Mesenchymal stem cell (in vitro differentiated cells and primary cell): ENCODE measurements around the gene LCE2C.
"Not testable (repeated sequence)": the region's sequence is repeated elsewhere in the genome, so short reads cannot be mapped to it uniquely, and the experiment has no call there.

Experiments used
- DNase-seq: peaks from one replicate; pipeline ENCODE4 v3.0.0-alpha.2; 2013
- H2AFZ ChIP-seq: one replicate; pipeline ENCODE4 v1.6.1; 2013; ENCODE audit warnings: low read depth, mild to moderate bottlenecking, control low read depth, inconsistent platforms, low read length, moderate library complexity
- H2AK5ac ChIP-seq: 2 replicates; pipeline ENCODE4 v1.6.1; 2013; ENCODE audit warnings: low read length, moderate library complexity, mild to moderate bottlenecking, inconsistent platforms; ENCODE audit not compliant: severe bottlenecking
- H2BK120ac ChIP-seq: one replicate; pipeline ENCODE4 v1.6.1; 2013; ENCODE audit warnings: low read depth, mild to moderate bottlenecking, inconsistent platforms, low read length, moderate library complexity
- H2BK12ac ChIP-seq, 2 experiments: one replicate each; pipeline ENCODE4 v1.6.1; 2013; ENCODE audit warnings: inconsistent platforms in 2 of 2, low read length in 2 of 2, mild to moderate bottlenecking in 2 of 2, moderate library complexity in 2 of 2, control low read depth in 1 of 2
- H2BK15ac ChIP-seq: one replicate; pipeline ENCODE4 v1.6.1; 2013; ENCODE audit warnings: mild to moderate bottlenecking, low read depth, inconsistent platforms; ENCODE audit not compliant: poor library complexity, severe bottlenecking
- H2BK5ac ChIP-seq: 2 replicates; pipeline ENCODE4 v1.6.1; 2013; ENCODE audit warnings: low read depth, mild to moderate bottlenecking, low read length, control low read depth, inconsistent platforms; ENCODE audit not compliant: poor library complexity, severe bottlenecking
- H3K14ac ChIP-seq, 2 experiments: one replicate each; pipeline ENCODE4 v1.6.1; 2013; ENCODE audit warnings: inconsistent platforms in 2 of 2, low read length in 2 of 2, control low read depth in 1 of 2, mild to moderate bottlenecking in 1 of 2, moderate library complexity in 1 of 2
- H3K18ac ChIP-seq, 2 experiments: one replicate each; pipeline ENCODE4 v1.6.1; 2013; ENCODE audit warnings: inconsistent platforms in 2 of 2, low read length in 2 of 2, control low read depth in 1 of 2, low read depth in 1 of 2, mild to moderate bottlenecking in 1 of 2
- H3K23ac ChIP-seq, 2 experiments: one replicate each; pipeline ENCODE4 v1.6.1; 2013; ENCODE audit warnings: inconsistent platforms in 2 of 2, low read length in 2 of 2, mild to moderate bottlenecking in 2 of 2, moderate library complexity in 2 of 2, control low read depth in 1 of 2
- H3K27ac ChIP-seq: 2 replicates; pipeline ENCODE4 v1.5.1; 2013; ENCODE audit warnings: mild to moderate bottlenecking, moderate library complexity, low read length, control low read depth, inconsistent platforms; ENCODE audit not compliant: poor library complexity, severe bottlenecking
- H3K27me3 ChIP-seq, 2 experiments: 2 replicates each; pipeline versions ENCODE4 v1.6.1 to v1.7.0; 2013; ENCODE audit warnings: low read length in 2 of 2, mild to moderate bottlenecking in 2 of 2, moderate library complexity in 2 of 2, control low read depth in 1 of 2, inconsistent platforms in 1 of 2; ENCODE audit not compliant: control insufficient read depth in 1 of 2, insufficient read depth in 1 of 2
- H3K36me3 ChIP-seq, 2 experiments: 2 replicates each; pipeline versions ENCODE4 v1.6.1 to v1.7.0; 2013; ENCODE audit warnings: low read length in 2 of 2, control low read depth in 1 of 2, inconsistent platforms in 1 of 2, low read depth in 1 of 2, mild to moderate bottlenecking in 1 of 2; ENCODE audit not compliant: insufficient read depth in 2 of 2, control insufficient read depth in 1 of 2
- H3K4ac ChIP-seq, 2 experiments: one replicate each; pipeline ENCODE4 v1.6.1; 2013; ENCODE audit warnings: inconsistent platforms in 2 of 2, low read length in 2 of 2, mild to moderate bottlenecking in 2 of 2, moderate library complexity in 2 of 2, control low read depth in 1 of 2, low read depth in 1 of 2
- H3K4me1 ChIP-seq: 2 replicates; pipeline ENCODE4 v1.6.1; 2013; ENCODE audit warnings: low read depth, low read length, control low read depth; ENCODE audit not compliant: control insufficient read depth, insufficient read depth
- H3K4me2 ChIP-seq: 2 replicates; pipeline ENCODE4 v1.6.1; 2013; ENCODE audit warnings: low read length, mild to moderate bottlenecking, inconsistent platforms; ENCODE audit not compliant: poor library complexity, severe bottlenecking
- H3K4me3 ChIP-seq, 2 experiments: 2 replicates each; pipeline versions ENCODE4 v1.5.1 to v1.7.0; 2013; ENCODE audit warnings: low read length in 2 of 2, mild to moderate bottlenecking in 2 of 2, control low read depth in 1 of 2, low read depth in 1 of 2; ENCODE audit not compliant: insufficient read depth in 1 of 2
- H3K79me1 ChIP-seq: replicated peaks from 2 replicates; pipeline ENCODE4 v1.6.1; 2013; ENCODE audit warnings: mild to moderate bottlenecking, control low read depth, low read length, inconsistent platforms; ENCODE audit not compliant: poor library complexity, severe bottlenecking
- H3K9ac ChIP-seq: 2 replicates; pipeline ENCODE4 v1.7.0; 2013; ENCODE audit warnings: mild to moderate bottlenecking, low read length, moderate library complexity
- H3K9me3 ChIP-seq: 2 replicates; pipeline ENCODE4 v1.7.0; 2013; ENCODE audit warnings: mild to moderate bottlenecking, low read length; ENCODE audit not compliant: control insufficient read depth
- H4K8ac ChIP-seq: one replicate; pipeline ENCODE4 v1.6.1; 2013; ENCODE audit warnings: inconsistent platforms, mild to moderate bottlenecking, low read length, moderate library complexity
- H4K91ac ChIP-seq: one replicate; pipeline ENCODE4 v1.6.1; 2013; ENCODE audit warnings: mild to moderate bottlenecking, low read length, inconsistent platforms
- WGBS: methylation state at CpG from one replicate; pipeline ENCODE4 v1.1.7; 2013; ENCODE audit warnings: mixed read lengths; 5-methylcytosine and 5-hydroxymethylcytosine counted together

LCE2C gene

DNA sequence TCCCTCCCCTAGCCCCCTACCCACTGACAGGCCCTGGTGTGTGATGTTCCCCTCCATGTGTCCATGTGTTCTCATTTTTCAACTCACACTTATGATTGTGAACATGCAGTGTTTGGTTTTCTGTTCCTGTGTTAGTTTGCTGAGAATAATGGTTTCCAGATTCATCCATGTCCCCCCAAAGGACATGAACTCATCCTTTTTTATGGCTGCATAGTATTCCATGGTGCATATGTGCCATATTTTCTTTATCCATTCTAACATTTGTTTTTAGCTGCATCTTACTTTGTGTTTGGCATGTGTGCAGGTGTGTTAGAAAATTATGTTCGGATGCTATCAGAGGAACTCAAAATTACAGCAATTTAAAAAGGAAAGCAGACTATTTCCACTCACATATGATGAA is 8.9 kb upstream of the LCE2C start:
- H2AK5ac ChIP-seq, H3K23ac ChIP-seq, H3K9me3 ChIP-seq, H3K4me1 ChIP-seq, H2BK15ac ChIP-seq, DNase-seq, H4K91ac ChIP-seq, H2BK120ac ChIP-seq, H3K4me3 ChIP-seq, H4K8ac ChIP-seq, H3K18ac ChIP-seq, H3K27ac ChIP-seq, H2BK12ac ChIP-seq, H3K14ac ChIP-seq, H3K27me3 ChIP-seq, H3K79me1 ChIP-seq, H3K36me3 ChIP-seq, H2BK5ac ChIP-seq, H2AFZ ChIP-seq, H3K4me2 ChIP-seq, H3K9ac ChIP-seq, H3K4ac ChIP-seq: not testable (repeated sequence)
- no CpG with 5 or more reads among the region's 1 CpG for WGBS

DNA sequence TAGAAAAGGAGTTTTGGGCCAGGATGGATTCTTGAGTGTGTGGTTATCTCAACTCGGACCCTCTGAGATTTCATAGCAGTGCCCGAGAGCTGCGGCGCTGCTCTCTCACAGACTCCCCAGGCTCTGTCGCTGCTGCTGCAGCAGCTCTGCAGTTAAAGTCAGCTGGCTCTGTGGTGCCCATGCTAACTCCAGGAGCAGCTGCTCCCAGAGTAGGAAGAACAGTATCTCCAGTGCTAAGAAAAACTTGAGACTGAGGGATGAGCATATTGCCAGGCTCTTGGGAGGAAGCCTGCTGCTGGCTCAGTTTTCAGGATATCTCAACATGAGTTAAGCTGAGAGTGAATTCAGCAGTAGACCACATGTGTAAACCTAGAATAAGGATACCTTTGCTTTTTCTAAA is 7.4 kb upstream of the LCE2C start:
- Histone ChIP-seq H3K9ac (no peak overlapping the region), H3K27ac (no peak overlapping the region), H3K4ac (no peak overlapping the region), H3K4me1 (no peaks in the 10 kb centered on the region), H2AFZ (no peak overlapping the region), H3K23ac (no peak overlapping the region), H3K27me3 (no peaks in the 10 kb centered on the region), H2BK5ac (no peak overlapping the region), H3K36me3 (no peaks in the 10 kb centered on the region), H2AK5ac (no peak overlapping the region), H3K9me3 (no peaks in the 10 kb centered on the region), H3K14ac (no peak overlapping the region), H3K79me1 (no peaks in the 10 kb centered on the region), H2BK15ac (no peak overlapping the region), H4K8ac (no peak overlapping the region), H3K18ac (no peak overlapping the region), H2BK12ac (no peak overlapping the region), H2BK120ac (no peak overlapping the region), H3K4me3 (no peak overlapping the region), H4K91ac (no peak overlapping the region), H3K4me2 (no peak overlapping the region)
- DNase-seq, result no peak
- WGBS, result 85% methylated on average over 5 of the region's 5 CpGs

DNA sequence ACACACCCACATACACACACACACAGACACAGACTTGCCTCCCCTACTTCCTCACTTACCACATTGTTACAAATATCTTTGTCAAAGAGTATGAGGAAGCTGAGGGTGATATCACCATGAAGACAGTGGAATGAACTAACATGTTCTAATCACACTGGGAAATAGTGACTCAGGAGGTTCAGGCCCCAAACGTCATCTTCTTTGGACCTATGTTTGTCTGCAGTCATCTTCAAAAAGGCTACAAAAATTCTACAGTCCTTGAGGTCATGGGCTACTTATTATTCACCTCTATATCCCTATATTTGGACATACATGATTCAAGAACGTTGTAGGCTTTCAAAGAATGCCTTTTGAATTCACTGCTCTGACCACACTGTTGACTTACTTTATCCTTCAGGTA is 2.1 kb upstream of the LCE2C start:
- H3K4me1 ChIP-seq, result no peaks in the 10 kb centered on the region
- no peak overlapping the region for H3K23ac ChIP-seq
- H3K4me3 ChIP-seq, result no peak overlapping the region
- WGBS, result 8% methylated on average over 2 of the region's 2 CpGs
- no peak overlapping the region for H3K27ac ChIP-seq
- H3K79me1 ChIP-seq, result no peaks in the 10 kb centered on the region
- H4K8ac ChIP-seq, result no peak overlapping the region
- H3K14ac ChIP-seq, result no peak overlapping the region
- H3K27me3 ChIP-seq, result no peaks in the 10 kb centered on the region
- no peak overlapping the region for H2BK12ac ChIP-seq
- no peak overlapping the region for H2BK5ac ChIP-seq
- no peak overlapping the region for H3K9ac ChIP-seq
- no peak overlapping the region for H4K91ac ChIP-seq
- H3K18ac ChIP-seq, result no peak overlapping the region
- no peaks in the 10 kb centered on the region for H3K36me3 ChIP-seq
- H2AK5ac ChIP-seq, result no peak overlapping the region
- no peak overlapping the region for H2AFZ ChIP-seq
- no peak overlapping the region for H2BK120ac ChIP-seq
- H2BK15ac ChIP-seq, result no peak overlapping the region
- no peak overlapping the region for H3K4ac ChIP-seq
- no peak overlapping the region for H3K4me2 ChIP-seq
- no peaks in the 10 kb centered on the region for H3K9me3 ChIP-seq
- no peak for DNase-seq

DNA sequence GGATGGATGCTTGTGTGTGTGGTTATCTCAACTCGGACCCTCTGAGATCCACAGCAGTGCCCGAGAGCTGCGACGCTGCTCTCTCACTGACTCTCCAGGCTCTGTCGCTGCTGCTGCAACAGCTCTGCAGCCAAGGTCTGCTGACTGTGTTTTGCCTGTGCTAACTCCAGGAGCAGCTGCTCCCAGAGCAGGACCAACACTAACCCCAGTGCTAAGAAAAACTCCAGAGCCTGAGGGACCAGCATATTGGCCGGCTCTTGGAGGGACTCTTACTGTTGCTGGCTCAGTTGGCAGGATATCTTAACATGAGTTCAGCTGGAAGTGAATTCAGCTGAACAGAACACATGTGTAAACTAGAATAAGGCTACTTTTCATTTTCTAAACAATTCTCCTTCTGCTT is 4.4 kb downstream of the LCE2C start:
- H3K9me3 ChIP-seq, result no peaks in the 10 kb centered on the region
- peaks cover 0 to 17% of the 10 kb centered on the region in 2 experiments for H3K27me3 ChIP-seq
- H2BK5ac ChIP-seq, result no peak overlapping the region
- H3K4me2 ChIP-seq, result no peak overlapping the region
- no peak overlapping the region for H2BK15ac ChIP-seq
- H4K91ac ChIP-seq, result no peak overlapping the region
- no peak overlapping the region for H3K9ac ChIP-seq
- H4K8ac ChIP-seq, result no peak overlapping the region
- no peaks in the 10 kb centered on the region for H3K79me1 ChIP-seq
- no peak overlapping the region for H3K18ac ChIP-seq
- no peaks in the 10 kb centered on the region for H3K36me3 ChIP-seq
- H2AFZ ChIP-seq, result no peak overlapping the region
- H2AK5ac ChIP-seq, result no peak overlapping the region
- WGBS, result 75% methylated on average over 6 of the region's 6 CpGs
- H3K23ac ChIP-seq, result no peak overlapping the region
- H3K14ac ChIP-seq, result no peak overlapping the region
- H2BK12ac ChIP-seq, result no peak overlapping the region
- no peak overlapping the region for H3K27ac ChIP-seq
- H3K4me3 ChIP-seq, result peak overlapping the region in 1 of 2 experiments; percentile 28
- DNase-seq, result no peak
- no peak overlapping the region for H2BK120ac ChIP-seq
- H3K4ac ChIP-seq, result no peak overlapping the region
- no peaks in the 10 kb centered on the region for H3K4me1 ChIP-seq
